Ureter (tissue), 1 donor: ENCODE measurements around the gene RYR2. TPM values are rescaled to one million over a fixed set of nuclear protein-coding genes. Genes with fewer than 3 reads are reported as not detected.

Experiments used
- DNase-seq: peaks from one replicate; pipeline ENCODE4 v3.0.0-alpha.2; 2020; ENCODE audit warnings: low spot score
- total RNA-seq: library from RNA; stranded (reverse); gene quantifications from one replicate; pipeline ENCODE4 v1.2.4, GENCODE V29; 2023
- donor health status: DM: yes; HTN: yes; CAD: no.

Gene RYR2
- total RNA-seq, 1 donor from 2014 or later: 5.5 TPM

DNA sequence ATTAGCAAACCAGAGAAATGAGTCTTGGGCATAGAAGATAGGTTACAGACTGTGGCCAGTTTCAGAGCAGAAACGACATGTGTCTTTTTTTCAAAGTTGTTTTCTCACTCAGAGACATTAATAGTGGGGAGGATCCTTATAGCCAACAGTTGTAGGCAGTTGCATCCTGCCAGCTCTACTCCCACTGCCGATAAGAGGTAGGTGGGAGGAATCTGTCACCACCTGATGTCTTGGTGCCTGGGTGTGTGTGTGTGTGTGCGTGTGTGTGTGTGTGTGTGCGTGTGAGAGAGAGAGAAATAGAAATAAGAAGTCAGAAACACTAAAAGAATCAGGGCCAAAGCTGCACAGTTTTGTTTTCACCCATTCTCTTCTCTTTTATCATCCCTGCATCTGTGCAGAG is 629.3 kb downstream of the RYR2 start:
- no peak for DNase-seq

DNA sequence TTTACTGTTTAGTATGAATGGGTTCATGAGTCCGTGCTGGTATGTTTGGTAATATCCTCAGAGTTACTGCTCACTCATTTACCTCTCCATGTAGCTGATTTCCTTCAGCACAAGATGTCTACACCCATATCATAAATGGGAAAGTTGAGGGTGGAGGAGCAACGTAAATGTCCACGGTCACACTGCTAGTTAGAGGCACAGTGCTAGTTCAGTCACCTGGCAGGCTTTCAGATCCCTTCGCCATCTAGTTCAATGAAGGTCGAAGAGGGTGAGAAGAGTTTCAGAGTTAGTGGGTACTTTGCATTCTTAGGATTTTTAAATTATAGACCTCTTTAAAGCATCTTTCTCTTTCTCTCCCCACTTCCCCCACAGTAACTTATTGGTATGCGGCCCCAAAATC is 630.0 kb downstream of the RYR2 start:
- no peak for DNase-seq

DNA sequence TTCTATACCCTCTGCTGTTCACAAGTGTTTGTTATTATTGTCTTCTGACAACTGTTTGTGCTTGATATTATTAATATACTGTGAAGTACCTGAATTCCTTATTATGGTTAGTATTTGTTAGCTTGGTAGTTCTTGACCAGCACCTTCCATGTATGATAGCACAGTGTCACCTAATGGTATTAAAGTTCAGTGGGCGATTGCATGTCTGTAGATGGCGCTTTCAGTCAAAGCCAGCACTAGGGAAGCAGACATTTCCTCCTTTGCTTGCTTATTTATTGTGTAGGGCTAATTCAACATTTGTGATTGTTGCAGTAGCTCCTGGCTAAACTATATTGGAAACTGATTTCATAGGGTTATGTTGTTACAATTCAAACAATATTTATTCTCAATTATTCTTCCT is 630.8 kb downstream of the RYR2 start:
- no peak for DNase-seq

DNA sequence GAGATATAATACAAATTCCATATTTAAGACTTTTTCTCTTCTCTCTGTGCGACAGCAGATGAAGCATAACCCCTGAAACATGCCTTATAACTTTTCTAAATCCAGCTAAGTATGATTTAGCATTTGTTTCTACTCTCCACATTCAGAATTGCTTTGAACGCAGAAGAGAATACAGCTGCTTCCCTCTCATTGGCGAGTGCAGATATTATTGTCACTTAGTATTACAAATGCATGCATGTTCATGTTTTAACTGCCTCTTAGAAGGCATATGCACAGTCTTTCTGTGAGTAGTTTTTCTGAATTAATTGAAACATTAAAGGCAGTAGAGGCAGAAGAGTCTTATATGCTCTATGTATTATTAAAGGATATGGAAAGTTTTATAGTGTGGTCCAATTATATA is 631.6 kb downstream of the RYR2 start:
- no peak for DNase-seq

GRCh38 chr1:237677979-237678378 is 636.0 kb downstream of the RYR2 start:
- no peak for DNase-seq

- DNase-seq: no peak
These were observed 637.7 kb downstream of the RYR2 start for GRCh38 chr1:237679687-237680086.

- no peak for DNase-seq
These were observed 639.2 kb downstream of the RYR2 start for GRCh38 chr1:237681210-237681609.

DNA sequence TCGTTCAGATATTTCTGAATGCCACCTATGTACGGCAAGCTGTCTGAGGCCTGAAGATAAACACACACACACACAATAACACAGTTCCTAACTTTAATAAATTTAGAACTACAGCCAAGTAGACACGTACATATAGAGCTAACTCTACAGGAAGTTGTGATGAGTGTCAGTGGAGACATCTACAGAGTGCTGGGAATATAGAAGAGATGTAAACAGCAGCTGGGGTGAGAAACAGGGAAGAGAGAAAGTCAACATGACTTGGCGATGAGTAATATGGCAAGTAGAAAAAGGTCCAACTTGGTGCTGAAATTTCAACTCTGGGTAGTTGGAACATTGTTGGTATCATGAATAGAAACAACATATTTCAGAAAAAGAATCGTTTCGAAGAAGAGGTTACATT is 642.3 kb downstream of the RYR2 start:
- DNase-seq: no peak

DNA sequence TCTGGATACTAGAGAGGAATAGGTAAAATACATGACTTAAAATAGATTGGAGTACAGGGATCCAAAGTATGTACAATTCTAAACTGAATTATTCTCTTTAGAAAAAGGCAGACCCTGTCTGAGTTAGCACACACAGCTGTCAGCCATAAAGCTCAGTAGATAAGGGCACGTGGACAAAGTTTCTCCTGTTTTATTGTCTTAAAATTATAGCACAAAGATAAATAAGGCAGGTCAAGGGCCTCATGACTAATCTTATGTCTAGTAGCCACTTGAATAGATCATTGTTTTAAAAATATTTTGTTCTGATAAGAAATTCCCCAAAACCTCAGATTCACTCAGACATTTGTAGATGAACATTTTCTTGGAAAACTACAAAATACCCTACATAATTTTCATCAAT is 643.6 kb downstream of the RYR2 start:
- DNase-seq: no peak

DNA sequence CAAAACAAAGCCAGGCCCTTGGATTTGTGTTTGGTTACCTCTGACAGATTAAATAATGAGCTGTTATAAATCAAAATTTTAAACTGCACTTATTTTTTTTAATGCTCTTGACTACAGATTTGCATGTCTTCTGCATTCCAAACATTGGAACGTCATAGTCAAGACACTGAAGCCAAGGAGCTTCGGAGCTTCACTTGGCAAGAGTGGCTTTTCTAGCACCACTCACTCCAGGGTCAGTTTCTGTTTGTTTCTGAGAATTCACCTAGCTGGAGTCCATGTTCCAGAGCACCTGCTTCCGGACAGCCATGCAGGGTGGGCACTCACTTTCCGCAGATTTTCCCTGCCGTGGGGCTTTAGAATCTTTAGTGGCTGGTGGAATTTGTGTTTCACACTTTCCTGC is 645.8 kb downstream of the RYR2 start:
- DNase-seq: no peak

- DNase-seq: no peak
These were observed 648.7 kb downstream of the RYR2 start for GRCh38 chr1:237690656-237691055.

DNA sequence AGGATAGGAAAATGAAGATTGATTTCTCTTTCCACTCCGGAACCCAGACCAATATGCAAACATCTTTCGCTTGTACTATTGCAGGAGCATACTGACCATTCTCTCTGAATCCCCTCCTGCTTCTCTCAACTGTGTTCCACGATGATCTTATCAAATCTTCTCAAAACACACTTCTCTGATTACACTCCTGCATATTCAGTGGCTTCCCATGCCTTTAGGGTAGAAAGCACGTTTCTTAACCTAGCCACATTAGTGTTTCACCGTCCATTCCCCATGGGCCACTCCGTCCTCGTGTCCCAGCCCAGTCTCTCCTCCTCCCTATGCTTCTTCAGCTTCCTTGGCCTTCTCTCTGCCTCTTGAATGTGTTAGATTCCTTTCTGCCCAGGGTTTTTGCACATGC is 650.3 kb downstream of the RYR2 start:
- no peak for DNase-seq

- no peak for DNase-seq
These were observed 653.9 kb downstream of the RYR2 start for GRCh38 chr1:237695878-237696277.

DNA sequence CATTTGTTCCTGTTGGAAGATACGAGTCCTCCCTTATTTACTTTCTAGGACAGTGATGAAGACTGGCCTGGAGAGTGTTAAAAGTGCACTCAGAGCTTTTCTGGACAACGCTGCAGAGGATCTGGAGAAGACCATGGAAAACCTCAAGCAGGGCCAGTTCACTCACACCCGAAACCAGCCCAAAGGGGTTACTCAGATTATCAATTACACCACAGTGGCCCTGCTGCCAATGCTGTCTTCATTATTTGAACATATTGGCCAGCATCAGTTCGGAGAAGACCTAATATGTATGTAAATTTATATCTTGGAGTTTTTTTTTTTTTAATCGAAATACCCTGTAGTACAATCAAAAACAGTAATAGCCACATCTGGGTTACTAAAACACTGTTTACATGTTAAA is 658.2 kb downstream of the RYR2 start:
- no peak for DNase-seq

DNA sequence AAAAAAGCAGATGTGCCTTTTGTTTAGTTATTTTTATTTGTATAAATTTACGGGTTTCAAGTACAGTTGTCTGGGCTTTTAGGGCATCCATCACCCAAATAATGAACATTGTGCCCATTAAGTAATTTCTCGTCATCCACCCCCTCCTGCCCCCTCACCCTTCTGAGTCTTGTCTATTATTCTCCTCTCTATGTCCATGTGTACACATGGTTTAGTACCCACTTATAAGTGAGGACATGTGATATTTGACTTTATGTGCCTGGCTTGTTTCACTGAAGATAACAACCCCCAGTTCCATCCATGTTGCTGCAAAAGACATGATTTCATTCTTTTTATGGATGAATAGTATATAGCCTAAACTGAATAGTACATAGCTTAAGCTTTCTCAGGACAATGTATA is 659.5 kb downstream of the RYR2 start:
- DNase-seq: no peak

GRCh38 chr1:237702161-237702560 is 660.2 kb downstream of the RYR2 start:
- no peak for DNase-seq

- no peak for DNase-seq
These were observed 663.5 kb downstream of the RYR2 start for GRCh38 chr1:237705462-237705861.

GRCh38 chr1:237709355-237709754 is 667.4 kb downstream of the RYR2 start:
- DNase-seq: no peak

DNA sequence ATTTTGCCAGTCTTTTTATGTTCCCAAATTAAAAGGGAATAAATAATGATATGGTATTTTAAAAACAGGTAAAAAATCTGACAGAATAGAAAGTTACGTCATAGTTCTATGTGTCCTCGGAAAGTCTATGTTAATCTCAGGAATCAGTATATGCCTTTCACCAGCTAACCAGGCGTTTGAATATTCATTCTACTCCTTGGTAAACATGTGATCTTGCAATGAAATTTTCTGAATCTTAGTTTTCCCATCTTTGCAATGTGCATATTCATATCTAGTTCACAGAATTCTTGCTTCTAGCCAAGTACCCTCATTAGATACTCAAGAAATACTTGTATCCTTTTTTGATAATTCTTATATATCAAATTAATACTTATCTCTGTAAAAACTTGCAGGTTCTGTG is 669.3 kb downstream of the RYR2 start:
- DNase-seq: no peak

- no peak for DNase-seq
These were observed 670.1 kb downstream of the RYR2 start for GRCh38 chr1:237712082-237712481.

GRCh38 chr1:237712586-237713157 is 670.7 kb downstream of the RYR2 start:
- DNase-seq: no peak

DNA sequence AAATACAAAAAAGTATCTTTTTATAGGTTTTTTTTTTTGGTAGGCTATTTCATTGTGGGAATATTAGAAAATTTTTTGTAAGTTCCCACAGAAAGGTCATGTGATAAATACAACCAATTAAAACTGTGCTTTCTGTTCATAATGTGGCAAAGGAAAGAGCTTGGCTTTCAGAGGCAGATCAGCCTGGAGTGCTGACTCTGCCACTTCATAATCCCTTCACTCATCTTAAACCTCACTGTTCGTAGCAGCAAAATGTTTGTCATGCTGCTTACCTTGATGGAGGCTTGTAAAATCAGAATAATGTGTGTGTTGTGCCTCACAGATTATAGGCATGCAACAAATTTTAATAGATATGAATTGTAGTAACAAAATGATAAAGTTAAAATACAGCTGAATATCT is 671.9 kb downstream of the RYR2 start:
- DNase-seq: no peak

DNA sequence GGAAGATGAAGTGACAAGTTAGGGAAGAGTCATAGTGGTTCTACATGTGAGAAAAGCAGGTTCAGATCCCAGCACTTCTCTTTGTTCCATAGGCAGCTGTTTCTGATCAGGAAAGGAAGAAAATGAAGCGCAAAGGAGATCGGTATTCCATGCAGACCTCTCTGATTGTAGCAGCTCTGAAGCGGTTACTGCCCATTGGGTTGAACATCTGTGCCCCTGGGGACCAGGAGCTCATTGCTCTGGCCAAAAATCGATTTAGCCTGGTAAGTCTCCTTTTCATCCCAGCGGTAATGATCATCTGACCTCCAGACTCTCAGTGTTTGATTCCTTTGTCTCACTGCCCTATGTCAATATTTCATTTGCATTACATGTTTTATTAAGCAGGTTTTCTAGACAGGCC is 675.1 kb downstream of the RYR2 start:
- no peak for DNase-seq

DNA sequence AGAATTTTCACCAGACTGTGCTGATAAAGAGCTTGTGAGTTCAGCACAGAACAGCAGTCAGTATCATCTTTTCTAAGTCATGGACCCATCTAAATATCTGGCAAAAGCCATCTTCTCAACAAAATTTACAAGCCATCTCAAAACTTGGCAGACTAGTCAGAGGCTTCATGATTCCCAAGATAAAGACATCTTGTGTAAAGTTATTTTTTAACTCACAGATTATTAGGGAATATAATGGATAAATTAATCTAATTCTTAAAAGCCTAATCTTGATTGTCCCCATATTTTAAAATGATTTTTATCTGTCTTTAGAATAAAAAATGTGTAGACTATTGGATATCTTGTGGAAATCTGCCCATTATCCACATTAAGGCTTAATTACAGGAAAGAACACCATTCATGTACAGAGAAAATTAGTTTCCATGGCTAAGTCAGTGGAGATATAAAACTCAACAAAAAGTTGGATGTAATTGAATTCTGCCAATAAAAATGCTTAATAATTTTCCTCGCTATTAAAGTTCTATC is 688.9 kb downstream of the RYR2 start:
- DNase-seq: no peak
